Left lobe of liver (tissue), 2 donors: ENCODE data around the gene ZMIZ1. TPM values are rescaled to one million over a fixed set of nuclear protein-coding genes. Genes with fewer than 3 reads are reported as not detected.

Experiments
- ATAC-seq: fragments of 200-7000 bp; cut with Tn5 transposase; one replicate; pipeline ENCODE4 v1.9.1; 2020; ENCODE audit warnings: mild to moderate bottlenecking, moderate library complexity
- DNase-seq: peaks from one replicate; pipeline ENCODE4 v3.0.0-alpha.2; 2020; ENCODE audit warnings: low spot score
- total RNA-seq: library from RNA; stranded (reverse); gene quantifications from one replicate; pipeline ENCODE4 v1.2.1, GENCODE V29; 2021
- donor health status: DM: no; HTN: no; CAD: no; lungs with moderate emphysema.
- donor health status: DM: no; HTN: yes; CAD: no.

Gene ZMIZ1
- total RNA-seq, 1 donor from 2014 or later = 15.0 TPM

DNA sequence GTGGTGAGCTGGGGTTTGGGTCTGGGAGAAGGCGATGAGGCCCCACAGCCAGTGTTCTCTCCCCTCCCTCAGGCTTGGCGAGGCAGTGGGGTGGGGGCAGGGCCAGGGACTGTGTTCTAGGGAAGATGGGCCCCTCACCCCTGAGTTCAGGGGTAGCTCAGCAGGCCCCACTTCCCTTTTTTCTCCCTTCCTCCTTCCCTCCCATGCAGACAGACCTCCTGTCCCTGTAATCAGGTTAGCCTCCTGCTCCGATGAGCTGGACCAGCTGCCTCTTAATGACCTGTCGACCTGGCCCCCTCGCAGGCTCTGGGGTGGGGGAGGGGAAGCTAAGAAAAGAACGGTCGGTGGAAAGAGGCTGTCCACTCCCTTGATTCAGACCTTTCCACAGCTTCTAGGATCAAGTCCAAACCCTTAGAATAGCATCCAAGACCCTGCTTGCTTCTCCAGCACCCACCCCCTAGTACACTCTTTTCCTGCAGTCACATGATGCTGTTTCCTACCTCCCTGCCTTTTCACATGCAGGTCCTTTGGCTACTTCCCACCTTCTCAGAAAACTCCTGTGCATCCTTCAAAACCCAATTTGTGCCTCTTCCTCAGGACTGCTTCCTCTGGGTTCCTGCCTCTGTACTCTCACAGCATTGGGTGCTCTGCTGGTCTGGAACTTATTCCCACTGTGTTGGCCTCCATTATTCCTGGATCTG, 64.1 kb downstream of the ZMIZ1 start:
- DNase-seq = no peak
- no peak for ATAC-seq

DNA sequence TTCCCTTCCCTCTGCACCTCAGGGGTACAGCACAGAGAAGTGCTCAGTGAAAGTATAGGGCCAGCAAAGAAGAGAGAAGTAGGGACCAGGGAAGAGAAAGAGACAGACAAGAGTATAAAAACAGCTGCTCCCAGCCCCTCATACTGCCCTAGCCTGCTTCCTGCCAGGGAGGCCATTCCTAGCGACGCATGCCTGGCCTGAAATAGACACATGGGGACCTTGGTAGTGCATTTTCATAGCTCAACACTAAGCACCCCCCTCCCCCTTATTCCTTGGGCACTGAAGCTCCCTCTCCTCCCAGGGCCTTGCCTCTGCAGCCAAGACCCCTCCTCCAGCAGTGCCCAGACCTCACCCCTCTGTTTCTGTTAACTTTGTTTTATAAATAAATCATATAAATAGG, 64.7 kb downstream of the ZMIZ1 start:
- no peak for ATAC-seq
- no peak for DNase-seq

DNA sequence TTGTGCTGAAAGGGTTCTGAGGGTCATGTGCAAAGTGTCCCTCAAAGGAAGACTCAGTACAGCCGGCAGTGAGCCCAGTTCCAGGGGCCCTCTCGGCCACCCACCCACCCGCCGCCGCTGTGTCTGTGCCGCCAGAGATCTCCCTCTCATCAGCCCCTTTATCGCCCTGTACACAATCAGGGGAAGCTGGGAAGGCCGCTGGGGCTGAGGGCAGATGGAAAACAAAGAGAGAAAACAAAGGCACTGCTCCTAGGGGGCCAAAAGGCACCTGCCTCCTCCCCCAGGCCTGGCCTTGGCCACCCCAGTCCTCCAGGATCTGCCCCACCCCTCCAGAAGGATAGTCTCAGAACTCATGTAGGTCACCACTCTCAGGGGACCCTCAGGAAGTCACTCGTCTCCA, 67.0 kb downstream of the ZMIZ1 start:
- no peak for DNase-seq
- ATAC-seq = peak; percentile 31

DNA sequence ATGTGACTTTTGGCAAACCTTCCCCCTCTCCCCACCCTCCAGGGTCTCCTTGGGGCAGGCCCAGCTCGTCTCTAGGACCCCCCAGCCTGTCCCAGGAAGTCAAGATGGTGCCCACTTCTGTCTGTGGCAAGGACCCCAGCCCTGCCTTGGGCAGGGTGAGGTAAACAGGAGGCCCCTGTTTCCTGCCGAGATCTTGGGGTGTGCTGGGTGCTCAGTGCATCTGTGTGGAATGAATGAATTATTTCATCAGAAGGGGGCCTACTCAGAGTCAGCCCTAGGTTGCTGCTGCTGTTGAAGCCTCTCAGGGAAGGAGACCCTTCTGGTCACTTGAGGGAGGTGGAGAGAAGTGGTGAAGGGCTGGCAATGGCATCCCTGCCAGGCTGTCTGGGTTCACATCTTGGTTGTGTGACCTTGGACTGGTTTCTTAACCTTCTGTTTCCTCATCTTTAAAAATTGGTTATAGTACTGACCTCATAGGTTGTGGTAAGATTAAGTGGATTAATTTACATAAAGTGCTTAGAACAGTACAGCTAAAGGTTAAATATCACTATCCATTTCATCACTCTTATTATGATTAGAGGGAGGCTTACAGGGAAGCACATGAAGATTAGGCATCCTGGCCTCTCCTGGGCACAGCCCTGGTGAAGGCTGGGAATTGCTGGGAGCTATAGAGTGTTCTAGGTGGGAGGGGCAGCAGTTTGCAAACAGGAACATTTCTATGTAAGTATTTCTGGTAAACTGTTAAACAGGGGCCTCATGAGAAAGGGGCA, 67.7 kb downstream of the ZMIZ1 start:
- ATAC-seq (no peak), DNase-seq (no peak)

DNA sequence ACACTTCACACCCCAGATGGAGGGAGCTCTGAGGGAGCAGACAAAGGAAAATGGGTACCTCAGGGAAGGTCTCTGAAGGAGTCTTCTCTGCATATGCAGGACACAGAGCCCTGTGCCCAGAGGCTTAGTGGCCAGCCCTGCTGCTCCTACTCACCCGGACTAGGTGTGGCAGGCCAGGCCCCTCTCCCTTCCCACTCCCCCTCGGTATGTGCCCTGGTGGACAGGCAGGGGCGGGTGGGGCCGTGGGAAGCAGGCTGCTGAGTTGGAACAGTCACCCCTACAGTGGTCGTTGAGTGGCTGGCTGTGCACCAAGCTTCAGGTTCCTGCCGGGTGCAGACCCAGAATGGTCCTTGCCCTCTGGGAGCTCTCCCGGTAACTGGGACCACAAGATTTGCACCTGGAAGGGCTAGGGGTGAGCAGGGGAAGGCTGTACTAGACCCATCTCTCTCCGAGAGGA, 68.6 kb downstream of the ZMIZ1 start:
- no peak for ATAC-seq
- DNase-seq = no peak

DNA sequence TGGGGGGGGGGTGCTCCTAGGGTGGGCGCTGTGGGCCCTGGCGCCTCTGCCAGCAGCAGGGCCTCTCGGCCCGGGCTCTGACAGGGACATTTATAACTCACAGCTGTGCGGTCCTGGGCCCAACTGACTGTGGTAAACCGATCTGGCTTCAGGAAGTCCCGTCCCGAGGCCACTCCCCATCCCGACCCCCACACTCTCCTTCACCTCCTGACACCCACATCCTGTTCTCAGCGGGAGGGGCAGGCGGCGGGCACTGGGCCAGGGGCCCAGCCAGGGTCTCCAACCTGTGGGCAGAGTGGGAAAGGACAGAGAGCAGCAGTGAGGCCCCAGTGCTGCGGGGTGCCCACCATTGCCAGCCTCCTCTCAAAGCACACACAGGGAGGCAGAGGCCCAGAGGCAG, 69.1 kb downstream of the ZMIZ1 start:
- ATAC-seq (peak; percentile 33), DNase-seq (no peak)

DNA sequence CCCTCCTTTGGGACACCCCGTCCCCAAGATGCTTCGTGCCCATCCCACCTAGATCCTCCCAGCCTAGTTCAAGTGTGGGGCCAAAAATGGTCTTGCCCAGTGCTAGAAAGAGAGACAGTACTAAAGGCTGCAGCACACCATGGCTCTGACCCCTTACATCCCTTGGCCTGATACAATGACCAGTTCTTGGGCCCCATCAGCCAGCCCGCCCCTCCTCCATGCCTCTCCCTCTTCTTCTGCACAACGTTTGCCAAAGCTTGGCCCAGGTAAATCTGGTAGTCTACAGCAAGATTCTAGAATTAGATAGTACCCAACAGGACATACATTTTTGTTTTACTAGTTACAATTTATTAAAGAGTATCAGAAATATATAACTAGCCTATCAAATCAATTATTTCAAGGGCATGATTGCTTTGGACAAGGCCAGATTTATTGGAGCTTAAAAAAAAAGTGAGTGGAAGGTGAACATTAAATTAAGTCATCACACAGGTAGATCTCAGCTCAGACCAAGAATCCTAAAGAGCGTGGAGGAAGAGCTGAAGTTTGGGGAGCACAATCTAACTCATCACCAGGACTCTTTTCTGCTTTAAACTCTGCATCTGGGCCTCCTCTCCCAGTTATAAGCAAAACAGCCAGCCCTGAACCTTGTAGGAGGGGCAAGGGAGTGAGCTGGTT, 69.8 kb downstream of the ZMIZ1 start:
- DNase-seq = no peak
- ATAC-seq = no peak

DNA sequence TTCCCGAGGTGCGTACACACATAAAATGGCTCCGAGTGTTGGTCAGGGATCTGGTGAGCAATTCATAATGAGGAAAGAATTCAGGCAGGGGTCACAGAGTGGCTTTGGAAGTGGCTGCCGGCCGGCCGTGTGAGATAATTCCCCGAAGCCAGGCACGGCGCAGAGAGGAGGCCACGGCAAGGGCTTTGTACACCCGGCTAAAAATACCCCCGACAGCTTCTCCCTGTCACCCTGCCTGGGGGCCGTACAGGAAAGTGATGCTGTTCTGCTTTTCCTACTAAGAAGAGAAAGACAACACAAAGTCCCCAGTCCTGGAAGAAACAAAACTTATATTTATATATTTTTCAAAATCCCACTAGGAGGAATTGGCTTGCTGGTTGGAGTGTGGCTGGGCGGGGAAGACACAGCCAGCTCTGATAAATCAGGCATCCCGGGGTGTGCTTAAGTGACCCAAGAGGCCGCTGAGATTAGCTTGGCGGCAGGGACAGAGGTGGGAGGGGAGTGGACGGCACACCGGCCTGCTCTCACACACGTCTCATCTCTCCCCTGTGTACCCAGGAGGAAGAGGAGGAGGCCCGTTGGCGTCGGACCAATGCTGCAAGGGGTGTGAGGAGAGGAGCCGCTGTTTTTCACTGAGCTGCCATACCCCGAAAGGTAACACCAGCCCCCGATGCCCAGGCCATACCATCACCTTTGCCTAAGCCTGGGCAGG, 70.5 kb downstream of the ZMIZ1 start:
- ATAC-seq (peak; percentile 32), DNase-seq (no peak)

DNA sequence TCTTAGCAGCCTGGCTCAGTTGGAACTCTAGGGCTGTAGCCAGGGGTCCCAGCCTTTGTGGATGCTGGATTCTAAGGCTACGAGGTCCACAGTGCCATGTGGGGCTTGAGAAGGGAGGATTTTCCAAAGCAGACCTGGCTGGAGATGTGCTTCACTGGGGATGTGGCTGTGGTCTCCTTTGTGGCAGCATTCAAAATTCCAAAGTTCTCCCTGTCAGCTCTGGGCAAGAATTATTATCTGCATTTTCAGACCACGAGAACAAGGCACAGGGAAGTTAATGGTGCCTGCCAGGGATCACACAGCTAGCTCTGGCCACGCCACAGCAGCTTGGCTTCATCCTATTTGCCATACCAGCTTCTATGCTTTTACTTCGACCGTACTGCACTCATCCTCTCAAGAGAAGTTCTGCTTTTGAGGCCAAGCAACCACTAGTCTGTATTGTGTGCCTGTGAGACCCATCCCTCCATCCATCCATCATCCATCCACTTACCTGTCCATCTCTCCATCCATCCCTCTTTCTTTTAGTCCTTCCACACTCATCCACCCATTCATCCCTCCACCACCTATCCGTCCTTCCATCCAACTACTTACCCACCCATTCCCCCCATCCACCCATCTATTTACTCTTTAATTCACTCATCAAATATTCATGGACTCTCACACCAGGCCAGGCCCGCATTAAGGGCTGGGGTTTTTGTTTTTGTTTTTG, 71.5 kb downstream of the ZMIZ1 start:
- no peak for ATAC-seq
- DNase-seq = no peak

DNA sequence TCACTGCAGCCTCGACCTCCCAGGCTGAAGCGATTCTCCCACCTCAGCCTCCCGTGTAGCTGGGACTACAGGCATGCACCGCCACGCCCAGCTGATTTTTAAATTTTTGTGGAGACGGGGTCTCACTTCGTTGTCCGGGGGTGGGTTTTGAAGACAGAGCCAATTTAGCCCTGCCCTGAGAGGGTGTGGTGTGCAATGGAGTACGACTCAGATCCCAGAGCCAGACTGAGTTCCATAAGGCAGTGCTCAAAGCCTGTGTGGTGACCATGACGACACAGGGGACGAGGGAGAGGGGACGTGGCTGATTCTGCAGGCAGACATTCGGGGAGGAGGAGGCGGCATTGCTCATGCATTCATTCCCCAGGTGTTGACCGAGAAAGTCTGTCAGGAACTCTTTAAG, 72.1 kb downstream of the ZMIZ1 start:
- ATAC-seq = no peak
- DNase-seq = no peak

DNA sequence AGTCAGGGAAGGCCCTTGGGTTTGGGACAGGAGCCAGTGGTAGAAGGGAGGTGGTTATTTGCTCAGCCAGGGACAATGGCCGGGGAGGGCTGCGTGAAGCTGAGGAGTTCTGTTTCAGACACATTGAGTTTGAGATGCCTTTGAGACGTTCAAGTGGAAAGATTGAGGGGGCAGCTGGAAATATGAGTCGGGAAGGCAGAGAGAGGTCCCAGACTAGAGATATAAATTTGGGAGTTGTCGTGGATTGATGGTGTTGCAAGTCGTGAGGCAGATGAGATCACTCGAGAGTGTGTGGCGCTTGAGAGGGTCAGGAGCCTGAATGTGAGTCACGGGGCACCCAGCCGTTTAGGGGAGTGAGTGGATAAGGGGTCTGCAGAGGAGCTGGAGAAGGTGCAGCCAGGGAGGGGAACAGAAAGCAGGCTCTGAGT, 73.3 kb downstream of the ZMIZ1 start:
- ATAC-seq (no peak), DNase-seq (no peak)

DNA sequence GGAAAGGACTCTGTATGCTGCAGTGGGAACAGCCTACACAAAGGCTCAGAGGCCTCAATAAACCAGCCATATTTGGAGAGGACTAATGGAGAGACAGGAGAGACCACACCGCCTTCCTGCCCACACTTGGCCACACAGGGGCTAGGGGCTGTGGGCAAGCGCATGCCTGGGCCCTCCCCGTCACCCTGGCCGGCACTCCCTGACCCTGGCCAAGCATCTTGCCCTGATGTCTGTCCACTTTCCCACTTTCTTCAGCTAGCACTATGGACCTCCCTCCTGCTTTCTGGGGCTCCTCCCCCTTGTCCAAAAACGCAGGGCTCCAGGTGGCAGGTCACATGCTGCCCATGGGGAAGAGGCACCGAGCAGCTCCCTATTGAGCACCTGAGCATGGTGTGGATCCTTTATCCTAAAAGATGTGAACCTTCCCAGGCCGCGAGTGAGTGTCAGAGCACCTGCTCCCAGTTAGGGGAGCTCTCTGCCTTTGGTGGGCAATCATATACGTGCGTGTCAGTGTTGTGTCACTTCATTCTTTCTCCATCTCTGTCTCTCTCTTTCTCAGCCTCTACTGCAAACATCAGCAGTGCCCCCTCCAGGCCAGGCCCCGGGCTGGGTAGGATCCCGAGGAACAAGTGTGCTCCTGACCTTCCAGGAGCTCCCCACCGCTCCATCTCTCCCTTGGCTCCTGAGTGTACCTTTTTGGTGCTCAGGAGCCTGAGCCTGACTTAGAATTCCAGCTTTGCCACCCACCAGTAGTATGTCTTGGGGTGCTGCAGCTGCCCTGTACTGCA, 74.0 kb downstream of the ZMIZ1 start:
- ATAC-seq = no peak
- no peak for DNase-seq

DNA sequence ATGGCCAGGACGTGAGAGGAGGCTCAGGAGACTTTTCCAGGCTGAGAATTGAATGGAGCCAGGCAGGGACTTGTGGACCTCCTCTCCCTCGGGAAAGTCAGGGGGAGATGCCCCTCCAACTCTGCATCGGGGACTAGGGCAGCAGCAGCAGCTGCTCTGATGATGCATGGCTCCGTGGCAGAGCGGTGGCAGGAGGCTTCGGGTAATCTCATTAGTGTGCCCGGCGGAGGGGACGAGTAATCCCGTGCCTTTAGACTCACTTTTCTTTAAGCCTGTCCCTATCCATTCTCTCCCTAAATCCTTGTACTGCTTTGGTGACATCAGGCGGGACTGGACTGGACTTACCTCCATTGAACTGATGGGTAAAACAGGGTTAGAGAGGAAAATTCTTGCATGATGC, 75.1 kb downstream of the ZMIZ1 start:
- no peak for DNase-seq

DNA sequence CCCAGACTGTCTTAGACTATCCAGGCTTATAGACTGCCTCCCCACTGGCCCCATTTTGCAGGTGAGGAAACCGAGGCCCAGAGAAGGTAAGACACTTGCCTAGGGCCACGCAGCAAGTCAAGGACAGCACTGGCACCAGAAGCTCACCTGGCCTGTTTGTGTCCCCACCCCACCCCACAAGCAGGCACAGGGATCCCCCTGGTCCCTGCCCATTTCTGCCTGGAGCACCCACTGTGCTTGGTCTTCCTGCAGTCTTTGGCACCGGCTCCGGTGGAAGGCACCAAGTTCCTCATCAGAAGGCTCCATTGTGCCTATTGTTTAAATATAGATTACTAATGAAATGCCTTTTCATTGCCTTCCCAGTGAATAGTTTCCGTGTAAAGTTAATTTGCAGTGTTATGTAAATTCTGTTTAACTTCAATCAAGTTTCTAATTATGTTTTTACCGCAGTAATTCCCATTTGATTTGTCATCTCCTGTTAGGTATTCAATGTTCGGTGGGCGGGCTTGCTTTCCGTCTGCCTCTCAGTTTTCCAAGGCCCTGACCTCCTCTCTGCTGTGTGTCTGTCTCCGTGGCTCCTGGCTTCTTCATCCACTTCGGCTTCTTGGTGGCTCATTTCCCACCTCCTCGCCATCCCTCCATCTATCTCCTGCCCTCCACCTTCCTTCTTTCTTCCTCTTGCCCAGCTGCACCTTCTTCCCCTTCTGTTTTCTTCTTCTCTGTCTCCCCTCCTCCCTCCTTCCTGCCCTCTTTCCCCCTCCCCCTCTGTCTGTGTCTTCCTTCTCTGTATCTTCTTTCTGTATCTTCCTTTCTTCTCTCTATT, 75.8 kb downstream of the ZMIZ1 start:
- DNase-seq (no peak), ATAC-seq (no peak)

More for the DNA sequence above, 75.1 kb downstream of the ZMIZ1 start:
- no peak for ATAC-seq

DNA sequence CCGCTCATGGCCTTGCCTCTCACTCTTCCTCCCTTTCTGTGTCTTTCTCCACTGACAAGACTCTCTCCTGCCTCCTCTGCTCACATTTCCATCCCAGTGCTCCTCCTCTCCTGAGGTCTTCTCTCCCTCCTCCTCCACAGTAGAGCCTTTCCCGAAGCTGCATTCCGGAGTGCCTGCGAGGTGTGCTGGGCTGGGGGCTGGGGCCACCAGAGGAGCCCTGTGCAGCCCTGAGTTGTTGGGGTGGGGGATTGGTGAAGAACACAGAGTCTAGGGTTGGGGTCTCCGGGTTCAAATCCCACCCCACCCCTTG, 76.4 kb downstream of the ZMIZ1 start:
- DNase-seq (no peak), ATAC-seq (no peak)

DNA sequence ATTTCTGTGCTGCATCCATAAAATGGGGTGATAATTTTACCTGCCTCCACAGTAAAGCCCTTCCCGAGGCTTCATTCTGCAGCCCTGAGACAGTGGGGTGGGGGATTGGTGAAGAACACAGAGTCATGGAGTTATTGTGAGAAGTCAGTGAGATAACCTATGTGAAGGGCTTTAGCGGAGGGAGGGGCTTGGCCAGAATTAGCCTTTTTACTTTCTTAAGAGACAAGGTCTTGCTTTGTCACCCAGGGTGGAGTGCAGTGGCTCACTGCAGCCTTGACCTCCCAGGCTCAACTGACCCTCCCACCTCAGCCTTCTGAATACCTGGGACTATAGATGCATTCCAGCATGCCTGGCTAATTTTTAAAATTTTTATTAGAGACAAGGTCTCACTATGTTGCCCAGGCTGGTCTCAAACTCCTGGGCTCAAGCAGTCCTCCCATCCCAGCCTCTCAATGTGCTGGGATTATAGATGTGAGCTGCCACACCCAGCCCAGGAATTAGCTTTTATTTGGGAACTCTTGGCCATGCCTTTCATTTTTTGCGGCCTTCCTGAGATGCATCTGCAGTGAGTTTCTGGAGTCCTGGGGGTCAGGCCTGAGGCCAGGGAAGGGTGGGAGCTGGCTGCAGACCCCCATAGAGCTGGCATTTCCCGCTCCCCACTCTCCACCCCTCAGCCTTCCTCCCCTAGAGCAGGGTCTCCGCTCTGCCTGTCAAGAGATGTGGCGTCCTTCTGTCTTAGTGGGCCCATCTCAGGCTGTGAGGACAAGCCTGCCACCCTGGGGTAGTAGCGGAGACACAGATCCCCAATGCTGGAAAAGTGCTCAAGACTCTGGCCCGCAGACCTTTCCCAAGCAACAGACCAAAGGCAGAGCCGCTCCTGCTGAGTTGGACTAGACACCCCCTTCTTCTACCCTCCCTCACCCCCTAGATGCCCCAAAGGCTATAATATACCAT, 77.0 kb downstream of the ZMIZ1 start:
- DNase-seq (no peak), ATAC-seq (no peak)

DNA sequence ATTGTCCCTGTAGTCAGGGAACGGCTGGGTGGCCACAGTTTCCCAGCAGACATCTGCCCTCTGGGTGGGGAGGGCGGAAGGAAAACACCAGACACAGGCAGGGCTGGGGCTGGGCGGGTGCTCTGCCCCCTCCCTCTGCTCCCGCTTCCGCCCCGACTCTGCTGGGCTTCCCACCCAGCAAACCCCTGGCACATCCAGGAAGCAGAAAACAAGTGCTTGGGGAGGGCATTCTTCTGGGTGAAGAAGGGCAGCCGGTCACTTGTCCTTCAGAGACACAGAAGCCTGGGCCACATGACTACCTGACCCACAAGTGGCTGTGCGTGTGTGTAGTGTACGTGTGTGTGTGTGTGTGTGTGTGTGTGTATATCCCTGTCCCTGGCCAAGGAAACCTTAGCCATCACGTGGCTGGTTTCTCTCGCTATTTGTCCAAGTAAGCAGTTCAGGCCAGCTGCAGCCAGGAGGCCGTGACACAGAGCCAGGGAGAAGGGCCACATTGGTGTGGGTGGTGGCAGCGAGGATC, 77.9 kb downstream of the ZMIZ1 start:
- DNase-seq = peak; percentile 85
- peak; percentile 43 for ATAC-seq

DNA sequence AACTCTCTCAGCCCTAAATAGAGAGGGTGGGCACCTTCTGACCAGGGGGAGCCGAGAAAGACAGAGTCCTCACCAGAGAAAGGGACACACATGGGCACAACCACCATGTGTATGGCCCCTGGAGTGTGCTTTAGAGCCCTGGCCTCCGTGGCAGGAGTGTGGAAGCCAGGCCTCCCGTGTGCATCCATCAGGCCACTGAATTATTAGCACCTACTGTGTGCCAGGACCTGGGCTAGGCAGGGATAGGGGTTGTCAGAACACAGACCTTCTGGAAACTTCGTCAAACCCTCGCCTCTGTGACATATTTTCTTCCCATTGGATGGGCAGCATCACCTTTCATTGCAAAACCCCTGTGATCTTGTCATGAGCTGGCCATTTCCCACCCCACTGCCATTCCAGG, 78.5 kb downstream of the ZMIZ1 start:
- no peak for DNase-seq
- ATAC-seq = no peak
